Activated CD4-positive, alpha-beta T cell treated with anti-CD3 and anti-CD28 coated beads, Interleukin-2, amount 10 ng/mL, durations not matched to agents 24 days and 14 days (primary cell): ENCODE measurements around the gene TRIP6. TPM values are rescaled to one million over a fixed set of nuclear protein-coding genes. Genes with fewer than 3 reads are reported as not detected.
A peak's percentile ranks its signal among the peaks of the same experiment; 100 is the strongest.

Experiments used
- DNase-seq: peaks from one replicate; pipeline ENCODE4 v3.0.0; 2022
- H3K27ac Mint-ChIP-seq: one replicate; pipeline ENCODE4 v1.8.0; 2022; ENCODE audit warnings: mild to moderate bottlenecking, mixed read lengths
- H3K27me3 Mint-ChIP-seq: one replicate; pipeline ENCODE4 v1.8.0; 2022; ENCODE audit warnings: mixed read lengths
- H3K36me3 Mint-ChIP-seq: one replicate; pipeline ENCODE4 v1.8.0; 2022; ENCODE audit warnings: low read depth, mild to moderate bottlenecking, mixed read lengths
- H3K4me1 Mint-ChIP-seq: one replicate; pipeline ENCODE4 v1.8.0; 2021; ENCODE audit warnings: mixed read lengths
- H3K4me3 Mint-ChIP-seq: one replicate; pipeline ENCODE4 v1.8.0; 2022; ENCODE audit warnings: mild to moderate bottlenecking, moderate library complexity, mixed read lengths
- H3K9me3 Mint-ChIP-seq: one replicate; pipeline ENCODE4 v1.8.0; 2021; ENCODE audit warnings: mixed read lengths
- intact Hi-C: fragments of 100-400 bp; cut with micrococcal nuclease; formaldehyde crosslinking; loops from one replicate; pipeline ENCODE4 v1.15.1; 2023
- total RNA-seq: library from RNA; stranded (reverse); gene quantifications from 2 replicates; pipeline ENCODE4 v1.2.3, GENCODE V29; 2022

TRIP6 gene
- total RNA-seq, 1 donor from 2014 or later = 42.7 TPM

DNA sequence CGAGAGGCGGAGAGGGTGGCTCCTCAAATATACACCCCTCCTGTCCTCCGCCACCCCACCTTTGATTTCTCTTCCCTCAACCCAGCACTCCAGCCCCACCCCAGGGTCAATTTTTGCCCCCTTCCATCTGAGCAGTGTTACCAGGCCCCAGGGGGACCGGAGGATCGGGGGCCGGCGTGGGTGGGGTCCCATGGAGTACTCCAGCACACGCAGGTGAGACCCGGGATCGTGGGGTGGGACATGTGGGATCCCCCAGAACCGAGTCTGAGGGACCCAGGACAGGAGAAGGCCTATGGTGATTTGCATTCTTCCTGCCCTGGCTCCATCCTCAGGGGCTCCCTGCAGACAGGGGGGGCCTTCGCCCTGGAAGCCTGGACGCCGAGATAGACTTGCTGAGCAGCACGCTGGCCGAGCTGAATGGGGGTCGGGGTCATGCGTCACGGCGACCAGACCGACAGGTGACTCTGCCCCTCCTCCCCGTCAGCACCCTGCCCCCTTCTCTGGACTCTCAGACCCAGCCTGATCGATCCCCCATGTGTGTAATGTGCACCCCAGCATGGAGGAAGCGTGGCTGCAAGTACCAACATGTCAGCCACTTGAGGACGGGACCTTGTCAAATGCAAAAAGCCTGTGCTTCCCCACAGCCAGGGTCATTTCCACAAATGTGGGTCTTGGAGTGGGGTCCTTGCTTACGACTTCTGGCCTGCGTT, 744 bp downstream of the TRIP6 start:
- peak overlapping the region; percentile 99 for H3K4me3 Mint-ChIP-seq
- DNase-seq = peak; percentile 61
- H3K36me3 Mint-ChIP-seq = peaks cover 34% of the 10 kb centered on the region
- H3K27ac Mint-ChIP-seq = peak overlapping the region; percentile 88
- intact Hi-C loops = loop anchor here (1.0 to 2.0 kb wide), 2 partner anchors 16 to 31 kb away; partner anchors contain the start of gene SLC12A9
- no peaks in the 10 kb centered on the region for H3K27me3 Mint-ChIP-seq
- H3K4me1 Mint-ChIP-seq = peaks cover 15% of the 10 kb centered on the region
- no peaks in the 10 kb centered on the region for H3K9me3 Mint-ChIP-seq

DNA sequence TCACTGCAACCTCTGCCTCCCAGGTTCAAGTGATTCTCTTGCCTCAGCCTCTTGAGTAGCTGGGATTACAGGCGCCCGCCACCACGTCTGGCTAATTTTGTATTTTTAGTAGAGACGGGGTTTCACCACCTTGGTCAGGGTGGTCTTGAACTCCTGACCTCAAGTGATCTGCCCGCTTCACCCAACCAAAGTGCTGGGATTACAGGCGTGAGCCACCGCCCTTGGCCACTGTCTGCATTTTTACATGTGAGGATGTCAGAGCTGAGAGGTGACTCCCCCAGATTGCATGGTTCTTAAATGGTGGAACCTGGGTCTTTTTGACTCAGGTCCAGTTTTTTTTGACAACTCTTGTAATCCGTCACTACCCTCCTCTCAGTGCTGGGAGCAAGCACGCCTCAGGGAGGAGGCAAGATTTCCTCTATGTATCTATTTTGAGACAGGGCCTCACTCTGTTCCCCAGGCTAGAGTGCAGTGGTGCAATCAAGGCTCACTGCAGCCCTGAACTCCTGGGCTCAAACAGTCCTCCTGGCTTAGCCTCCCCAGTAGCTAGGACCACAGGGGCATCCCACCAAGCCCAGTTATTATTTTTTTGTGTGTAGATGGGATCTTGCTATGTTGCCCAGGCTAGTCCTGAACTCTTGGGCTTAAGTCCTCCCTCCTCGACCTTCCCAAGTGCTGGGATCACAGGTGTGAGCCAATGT, 6.6 kb downstream of the TRIP6 start:
- Mint-ChIP-seq H3K36me3 (peaks cover 58% of the 10 kb centered on the region), H3K4me1 (peaks cover 42% of the 10 kb centered on the region), H3K9me3 (no peaks in the 10 kb centered on the region), H3K4me3 (peak overlapping the region; percentile 98), H3K27me3 (no peaks in the 10 kb centered on the region), H3K27ac (peak overlapping the region; percentile 98)
- intact Hi-C loops = loop anchor here (10.0 kb wide), 1 partner anchor 439 kb away; the partner anchor contains the start of gene PPP1R35
- DNase-seq = no peak

DNA sequence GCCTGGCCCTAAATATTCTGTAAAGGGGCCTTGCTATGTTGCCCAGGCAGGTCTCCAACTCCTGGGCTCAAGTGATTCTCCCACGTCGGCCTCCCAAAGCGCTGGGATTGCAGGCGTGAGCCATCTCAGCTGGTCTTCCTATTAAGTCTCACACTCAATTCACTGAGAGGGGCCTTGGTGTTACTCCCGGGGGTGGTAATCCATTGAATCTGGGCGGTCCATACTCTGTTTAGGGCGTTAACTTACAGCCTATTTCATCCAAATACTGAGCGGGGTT, 7.1 kb downstream of the TRIP6 start:
- Mint-ChIP-seq H3K4me3 (peak overlapping the region; percentile 98), H3K36me3 (peaks cover 62% of the 10 kb centered on the region), H3K9me3 (no peaks in the 10 kb centered on the region), H3K4me1 (peaks cover 47% of the 10 kb centered on the region), H3K27ac (peak overlapping the region; percentile 98), H3K27me3 (no peaks in the 10 kb centered on the region)
- no peak for DNase-seq
- intact Hi-C loops = loop anchor here (10.0 kb wide), 1 partner anchor 439 kb away; the partner anchor contains the start of gene PPP1R35

DNA sequence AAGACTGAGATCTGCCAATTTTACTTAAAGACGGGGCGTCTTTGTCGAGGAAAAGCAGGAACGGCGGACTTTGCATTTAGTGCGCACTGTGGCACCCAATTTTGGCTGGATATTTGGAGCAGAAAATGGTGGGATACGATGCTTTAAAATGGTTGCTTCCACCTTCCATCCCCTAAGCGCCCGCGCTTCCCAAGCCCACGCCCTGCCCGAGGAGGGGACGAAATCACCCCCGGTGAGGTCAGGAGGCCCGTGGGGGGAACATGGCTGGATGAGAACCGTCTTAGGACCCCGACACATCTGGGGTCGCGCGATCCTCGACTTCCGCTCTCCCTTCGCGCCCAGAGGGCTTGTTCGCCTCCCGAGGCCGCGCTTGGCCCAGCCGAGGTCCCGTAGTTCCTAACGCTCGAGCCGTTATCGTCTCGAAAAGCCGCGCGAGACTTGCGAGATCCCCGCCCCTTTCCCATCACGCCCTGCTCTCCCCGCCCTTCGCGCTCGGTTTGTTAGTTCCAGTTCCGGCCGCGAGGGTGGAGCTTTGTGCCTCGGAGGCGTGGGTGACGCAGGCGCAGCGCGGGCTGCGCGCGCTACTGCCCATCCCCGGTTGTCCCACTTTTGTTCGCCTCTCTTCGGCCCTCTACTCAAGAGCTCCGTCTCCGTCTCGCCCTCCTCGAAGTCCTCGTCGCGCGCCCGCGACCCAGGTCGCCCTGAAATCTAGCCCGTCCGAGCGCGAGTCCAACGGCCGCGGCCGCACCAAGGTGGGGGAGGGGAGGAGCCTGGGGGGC, 7.6 kb downstream of the TRIP6 start, which contains the start of gene SRRT:
Gene SRRT (plus strand): TSS at position 527 of the 779 bp plus-strand sequence. CDS start 488 bp downstream, outside the sequence.
- peak; percentile 100 for DNase-seq
- H3K9me3 Mint-ChIP-seq = no peaks in the 10 kb centered on the region
- peaks cover 50% of the 10 kb centered on the region for H3K4me1 Mint-ChIP-seq
- H3K27ac Mint-ChIP-seq = peak within 1 kb of the TSS; percentile 98
- H3K4me3 Mint-ChIP-seq = peak within 1 kb of the TSS; percentile 98
- H3K27me3 Mint-ChIP-seq = no peaks in the 10 kb centered on the region
- peaks cover 65% of the 10 kb centered on the region for H3K36me3 Mint-ChIP-seq
- intact Hi-C loops = loop anchor here (1.0 to 10.0 kb wide), 3 partner anchors 15 to 440 kb away; partner anchors contain the start of genes PPP1R35, SLC12A9 and UFSP1

DNA sequence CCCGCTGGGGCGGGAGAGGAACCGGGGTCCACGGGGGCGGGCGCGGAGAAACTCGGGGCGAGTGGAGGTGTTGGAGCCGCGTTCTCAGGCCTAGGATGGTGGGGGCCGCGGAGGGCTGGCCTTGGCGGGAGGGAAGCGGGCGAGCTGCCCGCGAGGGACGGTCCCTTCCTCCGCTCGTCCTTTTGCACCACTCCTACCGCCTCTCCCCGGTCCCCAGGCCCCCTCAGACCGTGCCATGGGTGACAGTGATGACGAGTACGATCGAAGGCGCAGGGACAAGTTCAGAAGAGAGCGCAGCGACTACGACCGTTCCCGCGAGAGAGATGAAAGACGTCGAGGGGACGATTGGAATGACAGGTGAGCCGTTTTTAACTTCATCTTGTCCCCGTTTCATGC, 8.2 kb downstream of the TRIP6 start:
- H3K27ac Mint-ChIP-seq = peak overlapping the region; percentile 98
- peak; percentile 83 for DNase-seq
- intact Hi-C loops = loop anchor here (1.0 to 10.0 kb wide), 3 partner anchors 14 to 441 kb away; partner anchors contain the start of genes PPP1R35, SLC12A9 and UFSP1
- H3K4me1 Mint-ChIP-seq = peaks cover 53% of the 10 kb centered on the region
- peak overlapping the region; percentile 98 for H3K4me3 Mint-ChIP-seq
- no peaks in the 10 kb centered on the region for H3K27me3 Mint-ChIP-seq
- peaks cover 69% of the 10 kb centered on the region for H3K36me3 Mint-ChIP-seq
- H3K9me3 Mint-ChIP-seq = no peaks in the 10 kb centered on the region

DNA sequence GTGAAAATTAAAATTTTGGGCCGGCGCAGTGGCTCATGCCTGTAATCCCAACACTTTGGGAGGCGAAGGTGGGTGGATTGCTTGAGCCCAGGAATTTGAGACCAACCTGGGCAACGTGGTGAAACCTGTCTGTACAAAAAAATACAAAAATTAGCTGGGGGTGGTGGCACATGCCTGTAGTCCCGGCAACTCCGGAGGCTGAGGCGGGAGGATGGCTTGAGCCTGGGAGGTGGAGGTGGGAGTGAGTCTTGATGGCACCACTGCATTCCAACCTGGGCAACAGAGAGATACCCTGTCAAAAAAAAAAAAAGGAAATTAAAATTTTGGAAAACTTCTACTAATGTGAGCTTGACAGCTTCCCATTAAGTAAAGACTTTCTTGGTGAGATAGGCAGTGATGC, 10.8 kb downstream of the TRIP6 start:
- DNase-seq = no peak
- Mint-ChIP-seq H3K4me1 (peaks cover 46% of the 10 kb centered on the region), H3K36me3 (peaks cover 72% of the 10 kb centered on the region), H3K27ac (peak overlapping the region; percentile 48), H3K27me3 (no peaks in the 10 kb centered on the region), H3K9me3 (no peaks in the 10 kb centered on the region), H3K4me3 (peak overlapping the region; percentile 47)
- intact Hi-C loops = loop anchor here (10.0 kb wide), 1 partner anchor 443 kb away; the partner anchor contains the start of gene PPP1R35

DNA sequence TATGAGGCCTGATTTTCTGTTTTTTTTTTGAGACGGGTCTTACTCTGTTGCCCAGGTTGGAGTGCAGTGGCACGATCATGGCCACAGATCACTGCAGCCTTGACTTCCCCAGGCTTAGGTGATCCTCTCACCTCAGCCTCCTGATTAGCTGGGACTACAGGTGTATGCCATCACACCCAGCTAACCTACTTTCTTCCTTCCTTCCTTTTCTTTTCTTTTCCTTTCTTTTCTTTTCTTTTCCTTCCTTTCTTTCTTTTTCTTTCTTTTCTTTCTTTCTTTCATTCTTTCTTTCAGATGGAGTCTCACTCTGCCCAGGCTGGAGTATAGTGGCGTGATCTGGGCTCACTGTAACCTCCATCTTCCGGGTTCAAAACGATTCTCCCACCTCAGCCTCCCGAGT, 11.5 kb downstream of the TRIP6 start:
- Mint-ChIP-seq H3K36me3 (peaks cover 74% of the 10 kb centered on the region), H3K9me3 (no peaks in the 10 kb centered on the region), H3K4me1 (peaks cover 47% of the 10 kb centered on the region), H3K27me3 (no peaks in the 10 kb centered on the region), H3K27ac (peak overlapping the region; percentile 75), H3K4me3 (peak overlapping the region; percentile 54)
- intact Hi-C loops = loop anchor here (10.0 kb wide), 1 partner anchor 444 kb away; the partner anchor contains the start of gene PPP1R35
- no peak for DNase-seq

DNA sequence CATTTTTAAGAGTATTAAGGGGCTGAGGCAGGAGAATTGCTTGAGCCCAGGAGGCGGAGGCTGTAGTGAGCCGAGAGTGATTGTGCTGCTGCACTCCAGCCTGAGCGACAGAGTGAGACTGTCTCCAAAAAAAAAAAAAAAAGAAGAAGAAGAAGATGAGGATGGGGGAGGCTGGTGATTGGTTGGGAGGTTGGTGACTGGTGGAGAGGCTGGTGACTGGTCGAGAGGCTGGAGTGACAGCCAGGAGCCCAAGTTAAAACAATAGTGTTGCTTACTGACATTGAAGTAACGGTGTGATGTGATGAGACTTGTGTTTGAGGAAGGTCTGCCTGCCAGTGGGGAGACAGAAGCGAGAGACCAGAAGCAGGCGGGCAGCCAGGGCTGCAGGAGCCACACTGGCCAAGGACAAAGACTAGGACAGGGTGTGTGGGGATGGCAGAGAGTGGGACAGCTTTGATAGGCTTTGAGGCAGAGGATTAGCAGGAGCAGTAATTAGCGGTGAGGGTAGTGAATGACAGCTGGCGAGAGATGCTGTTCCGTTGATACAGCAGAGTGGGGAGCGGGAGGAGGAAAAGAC, 12.6 kb downstream of the TRIP6 start:
- H3K27ac Mint-ChIP-seq = peak overlapping the region; percentile 39
- intact Hi-C loops = loop anchor here (10.0 kb wide), 1 partner anchor 445 kb away; the partner anchor contains the start of gene PPP1R35
- DNase-seq = no peak
- H3K4me1 Mint-ChIP-seq = peaks cover 40% of the 10 kb centered on the region
- no peak overlapping the region for H3K4me3 Mint-ChIP-seq
- H3K9me3 Mint-ChIP-seq = no peaks in the 10 kb centered on the region
- H3K27me3 Mint-ChIP-seq = no peaks in the 10 kb centered on the region
- H3K36me3 Mint-ChIP-seq = peaks cover 79% of the 10 kb centered on the region

DNA sequence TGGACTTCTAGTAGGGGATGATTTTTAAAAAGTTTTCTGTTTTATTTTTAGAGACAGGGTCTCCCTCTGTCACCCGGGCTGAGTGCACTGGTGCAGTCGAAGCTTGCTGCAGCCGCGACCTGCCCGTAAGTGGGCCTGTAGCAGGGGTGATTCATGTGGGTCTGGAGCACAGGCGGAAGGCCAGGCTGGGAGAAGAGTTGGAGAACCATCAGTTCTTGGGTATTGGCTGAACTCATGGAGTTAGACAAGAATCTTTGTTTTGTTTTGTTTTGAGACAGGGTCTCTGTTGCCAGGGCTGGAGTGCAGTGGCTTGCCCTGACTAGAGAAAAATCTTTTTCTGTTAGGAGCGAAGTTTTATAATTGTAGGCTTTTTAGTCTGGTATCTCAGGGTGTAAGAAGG, 13.5 kb downstream of the TRIP6 start:
- H3K4me1 Mint-ChIP-seq = peaks cover 39% of the 10 kb centered on the region
- no peak overlapping the region for H3K4me3 Mint-ChIP-seq
- intact Hi-C loops = no loop called here

DNA sequence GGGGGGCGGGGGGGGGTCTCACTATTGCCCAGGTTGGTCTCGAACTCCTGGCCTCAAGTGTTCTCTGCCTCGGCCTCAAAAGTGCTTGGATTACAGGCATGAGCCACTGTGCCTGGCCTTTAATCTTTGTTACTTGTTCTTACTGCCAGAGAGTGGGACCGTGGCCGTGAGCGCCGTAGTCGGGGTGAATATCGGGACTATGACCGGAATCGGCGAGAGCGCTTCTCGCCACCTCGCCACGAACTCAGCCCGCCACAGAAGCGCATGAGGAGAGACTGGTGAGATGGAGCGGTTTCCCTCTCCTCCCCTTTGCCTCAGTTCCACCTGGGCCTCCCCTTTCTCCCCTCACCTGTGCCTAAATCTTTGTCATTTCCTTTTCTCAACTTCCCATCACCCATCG, 13.9 kb downstream of the TRIP6 start:
- peaks cover 37% of the 10 kb centered on the region for H3K4me1 Mint-ChIP-seq
- no peaks in the 10 kb centered on the region for H3K9me3 Mint-ChIP-seq
- peak overlapping the region; percentile 45 for H3K27ac Mint-ChIP-seq
- DNase-seq = no peak
- no peak overlapping the region for H3K4me3 Mint-ChIP-seq
- H3K27me3 Mint-ChIP-seq = no peaks in the 10 kb centered on the region
- intact Hi-C loops = no loop called here
- H3K36me3 Mint-ChIP-seq = peaks cover 81% of the 10 kb centered on the region

More for the DNA sequence above, 13.5 kb downstream of the TRIP6 start:
- H3K36me3 Mint-ChIP-seq = peaks cover 80% of the 10 kb centered on the region
- no peaks in the 10 kb centered on the region for H3K9me3 Mint-ChIP-seq
- DNase-seq = no peak
- H3K27ac Mint-ChIP-seq = no peak overlapping the region
- H3K27me3 Mint-ChIP-seq = no peaks in the 10 kb centered on the region

DNA sequence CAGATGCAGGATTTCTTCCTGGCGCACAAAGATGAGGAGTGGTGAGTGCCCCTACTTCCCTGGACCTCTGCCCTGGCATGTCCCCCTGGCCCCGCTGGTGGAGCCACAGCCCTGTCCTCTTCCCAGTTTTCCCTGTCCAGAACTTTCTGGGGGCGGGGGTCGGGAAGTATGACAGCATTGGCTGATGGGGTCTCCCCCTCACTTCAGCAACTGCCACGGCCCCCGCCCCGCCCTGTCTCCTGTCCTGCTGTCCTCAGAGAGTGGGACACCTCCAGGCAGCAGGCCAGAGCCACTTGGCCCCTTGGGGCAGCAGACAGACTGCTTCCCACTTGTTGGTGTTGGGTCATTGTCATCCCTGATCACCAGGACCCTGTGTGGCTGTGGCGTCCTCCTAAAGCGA, 15.0 kb downstream of the TRIP6 start:
- intact Hi-C loops = no loop called here
- no peak for DNase-seq
- Mint-ChIP-seq H3K36me3 (peaks cover 83% of the 10 kb centered on the region), H3K4me3 (no peak overlapping the region), H3K9me3 (no peaks in the 10 kb centered on the region), H3K27me3 (no peaks in the 10 kb centered on the region), H3K4me1 (peaks cover 37% of the 10 kb centered on the region), H3K27ac (no peak overlapping the region)

DNA sequence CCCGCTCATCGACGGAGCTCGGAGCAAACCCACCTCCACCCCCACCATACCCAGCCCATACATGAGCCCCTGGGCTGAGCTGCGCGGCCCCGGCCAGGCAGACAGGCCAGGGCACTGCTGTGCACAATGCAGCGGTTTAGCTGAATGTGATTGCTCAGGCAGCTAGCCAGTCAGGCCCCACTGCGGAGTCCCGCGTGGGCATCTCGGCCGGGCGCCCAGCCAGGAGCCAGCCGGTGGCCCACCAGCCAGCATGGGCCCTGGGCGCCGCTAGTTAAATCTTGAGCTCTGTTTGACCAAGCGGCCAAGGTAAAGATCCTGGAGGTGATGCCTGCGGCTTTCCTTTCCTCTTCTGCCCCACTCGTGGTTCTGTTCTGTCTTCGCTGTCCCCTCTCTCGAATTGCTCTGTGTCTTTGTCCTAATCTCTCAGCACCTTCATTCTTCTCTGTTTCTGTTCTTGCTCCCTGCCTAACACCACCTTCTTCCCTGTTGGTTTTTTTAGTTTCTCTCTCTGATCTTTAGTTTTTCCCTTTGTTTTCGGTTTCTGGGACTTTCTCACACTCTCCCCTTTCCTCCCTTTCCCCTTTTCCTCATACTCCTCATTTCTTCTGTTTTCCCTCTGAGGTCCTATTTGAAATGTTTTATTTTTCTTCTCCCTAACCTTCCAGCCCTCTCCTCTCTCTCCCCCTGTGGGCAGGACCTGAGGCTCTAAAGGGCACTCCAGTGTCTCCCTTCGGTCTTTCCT, 15.8 kb downstream of the TRIP6 start:
- H3K36me3 Mint-ChIP-seq = peaks cover 85% of the 10 kb centered on the region
- DNase-seq = no peak
- H3K27me3 Mint-ChIP-seq = no peaks in the 10 kb centered on the region
- no peaks in the 10 kb centered on the region for H3K9me3 Mint-ChIP-seq
- H3K27ac Mint-ChIP-seq = peak overlapping the region; percentile 60
- peaks cover 43% of the 10 kb centered on the region for H3K4me1 Mint-ChIP-seq
- intact Hi-C loops = no loop called here
- H3K4me3 Mint-ChIP-seq = no peak overlapping the region
